ENCODE results near the gene APOA1. TPM values are rescaled to one million over a fixed set of nuclear protein-coding genes. Genes with fewer than 3 reads are reported as not detected.

APOA1 gene
- total and polyA plus RNA-seq, 2 of the 4 experiments (the other 2 are of a cell fraction) = 0.18 to 0.89 TPM

DNA sequence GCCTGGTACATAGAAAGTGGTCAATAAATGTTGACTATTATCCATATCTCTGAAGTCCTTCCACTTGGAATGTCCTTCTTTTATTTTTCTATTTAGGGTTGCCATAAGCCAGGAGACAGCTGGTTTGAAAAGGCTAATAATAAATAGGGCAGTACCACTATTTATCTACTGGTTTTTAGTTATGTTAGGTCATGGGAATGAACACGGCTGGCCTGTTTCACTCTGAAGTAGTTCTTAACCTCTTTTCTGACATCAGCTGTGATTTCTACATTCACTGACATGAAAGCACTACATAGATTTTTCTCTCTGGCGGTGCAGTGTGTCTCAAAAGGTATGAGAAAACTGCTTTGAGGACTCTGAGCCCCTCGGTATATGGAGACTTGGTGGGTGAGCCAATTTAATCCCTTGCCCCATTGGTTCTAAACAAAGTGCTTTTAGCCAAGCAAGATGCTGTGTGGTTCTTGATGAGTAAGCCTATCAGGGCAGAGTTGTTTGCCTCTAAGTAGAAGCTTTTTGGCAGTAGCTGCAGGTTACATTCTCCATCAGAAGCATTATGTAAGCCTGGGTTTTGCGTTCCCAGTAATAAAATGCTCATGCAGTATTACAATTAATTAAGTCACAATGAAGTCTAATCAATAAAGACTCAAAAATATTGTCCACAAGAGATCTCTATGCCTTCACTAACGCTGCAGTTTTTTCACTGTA is 48.7 kb upstream of the APOA1 start:
- ChIA-PET POLR2A (ENCODE audit: unreplicated experiment) (no interaction called here), CTCF (no interaction called here)
- Histone ChIP-seq H3K36me3 (ENCODE audit: control insufficient read depth, insufficient read depth, low read length) (peaks cover 2% of the 10 kb centered on the region; the same call in 1 of the 2 replicates), H4K91ac (ENCODE audit: insufficient read depth, low read depth, low read length) (no peak overlapping the region), H3K18ac (ENCODE audit: low read depth, low read length) (no peak overlapping the region), H3K9me1 (ENCODE audit: insufficient read depth, low read length) (peaks cover 7% of the 10 kb centered on the region), H3K9me3 (ENCODE audit: control insufficient read depth, insufficient read depth, low read length) (no peaks in the 10 kb centered on the region), H2BK5ac (ENCODE audit: low read depth, low read length, poor library complexity, severe bottlenecking) (no peak overlapping the region), H3K14ac (replicated peaks; ENCODE audit: low read depth, low read length) (no peak overlapping the region), H3K4ac (ENCODE audit: low read depth, low read length) (no peak overlapping the region), H4K8ac (ENCODE audit: low read depth in 2 of 2, low read length in 2 of 2) (no peak overlapping the region), H2AFZ (replicated peaks; ENCODE audit: low read length, poor library complexity) (no peak overlapping the region), H3K27me3 (ENCODE audit: control insufficient read depth, insufficient read depth, low read length) (no peaks in the 10 kb centered on the region), H2BK20ac (ENCODE audit: low read depth, low read length) (no peak overlapping the region), H2AK5ac (ENCODE audit: low read depth, low read length) (no peak overlapping the region), H3K4me1 (ENCODE audit: control insufficient read depth, insufficient read depth, low read length) (peaks cover 15% of the 10 kb centered on the region), H3K79me1 (ENCODE audit: low read depth in 1 of 2, low read length in 2 of 2) (peaks cover 0 to 4% of the 10 kb centered on the region in 2 experiments; a peak in 3 of 4 replicates), H2BK120ac (ENCODE audit: low read depth, low read length) (no peak overlapping the region), H4K20me1 (ENCODE audit: insufficient read depth, low read length) (peaks cover 3% of the 10 kb centered on the region; the same call in 1 of the 2 replicates), H3K9ac (ENCODE audit: low read depth, low read length) (no peak overlapping the region), H3K23ac (ENCODE audit: low read depth, low read length) (no peak overlapping the region), H3K56ac (ENCODE audit: extremely low read depth, insufficient read depth, low read length) (no peak overlapping the region), H3K27ac (ENCODE audit: insufficient read depth, low read length) (no peak overlapping the region), H3K4me2 (ENCODE audit: low read depth, low read length) (peak overlapping the region; percentile 33; the same call in 1 of the 2 replicates), H2AK9ac (replicated peaks; ENCODE audit: low read depth, low read length, poor library complexity) (no peak overlapping the region), H2BK15ac (ENCODE audit: low read depth, low read length) (no peak overlapping the region), H3K4me3 (ENCODE audit: insufficient read depth, low read depth, low read length) (no peak overlapping the region), H4K5ac (ENCODE audit: low read depth, low read length) (no peak overlapping the region)
- TF ChIP-seq, protein P1, sequence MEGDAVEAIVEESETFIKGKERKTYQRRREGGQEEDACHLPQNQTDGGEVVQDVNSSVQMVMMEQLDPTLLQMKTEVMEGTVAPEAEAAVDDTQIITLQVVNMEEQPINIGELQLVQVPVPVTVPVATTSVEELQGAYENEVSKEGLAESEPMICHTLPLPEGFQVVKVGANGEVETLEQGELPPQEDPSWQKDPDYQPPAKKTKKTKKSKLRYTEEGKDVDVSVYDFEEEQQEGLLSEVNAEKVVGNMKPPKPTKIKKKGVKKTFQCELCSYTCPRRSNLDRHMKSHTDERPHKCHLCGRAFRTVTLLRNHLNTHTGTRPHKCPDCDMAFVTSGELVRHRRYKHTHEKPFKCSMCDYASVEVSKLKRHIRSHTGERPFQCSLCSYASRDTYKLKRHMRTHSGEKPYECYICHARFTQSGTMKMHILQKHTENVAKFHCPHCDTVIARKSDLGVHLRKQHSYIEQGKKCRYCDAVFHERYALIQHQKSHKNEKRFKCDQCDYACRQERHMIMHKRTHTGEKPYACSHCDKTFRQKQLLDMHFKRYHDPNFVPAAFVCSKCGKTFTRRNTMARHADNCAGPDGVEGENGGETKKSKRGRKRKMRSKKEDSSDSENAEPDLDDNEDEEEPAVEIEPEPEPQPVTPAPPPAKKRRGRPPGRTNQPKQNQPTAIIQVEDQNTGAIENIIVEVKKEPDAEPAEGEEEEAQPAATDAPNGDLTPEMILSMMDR (conservative IDR thresholded peaks at IDR 0.05; ENCODE audit: low read depth, low read length) = no peak
- TF ChIP-seq MAFK (IDR thresholded peaks at IDR 0.05; ENCODE audit: low read depth, low read length) = no peak
- TF ChIP-seq RAD21 (IDR thresholded peaks at IDR 0.05; ENCODE audit: low read length) = no peak
- no peak for TF ChIP-seq SMC3 (IDR thresholded peaks at IDR 0.05; ENCODE audit: low read depth, low read length)
- TF ChIP-seq CEBPB (IDR thresholded peaks at IDR 0.05; ENCODE audit: low read depth, low read length) = no peak
- no peak for TF ChIP-seq RFX5 (IDR thresholded peaks at IDR 0.05; ENCODE audit: low read depth, low read length)
- no peak for TF ChIP-seq RCOR1 (IDR thresholded peaks at IDR 0.05; ENCODE audit: insufficient replicate concordance, low read length)
- no peak for TF ChIP-seq CHD1 (IDR thresholded peaks at IDR 0.05; ENCODE audit: low read depth, low read length)
- TF ChIP-seq NFE2L2 (IDR thresholded peaks at IDR 0.05; ENCODE audit: low read depth, low read length) = no peak
- TF ChIP-seq POLR2A (IDR thresholded peaks at IDR 0.05; ENCODE audit: low read depth, low read length) = no peak
- TF ChIP-seq, protein P2, sequence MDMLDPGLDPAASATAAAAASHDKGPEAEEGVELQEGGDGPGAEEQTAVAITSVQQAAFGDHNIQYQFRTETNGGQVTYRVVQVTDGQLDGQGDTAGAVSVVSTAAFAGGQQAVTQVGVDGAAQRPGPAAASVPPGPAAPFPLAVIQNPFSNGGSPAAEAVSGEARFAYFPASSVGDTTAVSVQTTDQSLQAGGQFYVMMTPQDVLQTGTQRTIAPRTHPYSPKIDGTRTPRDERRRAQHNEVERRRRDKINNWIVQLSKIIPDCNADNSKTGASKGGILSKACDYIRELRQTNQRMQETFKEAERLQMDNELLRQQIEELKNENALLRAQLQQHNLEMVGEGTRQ (IDR thresholded peaks at IDR 0.05; ENCODE audit: low read depth, low read length) = no peak
- WGBS, 2 experiments (ENCODE audit: extremely low coverage in 2 of 2, insufficient read length in 1 of 2) = no CpG with 5 or more reads among the region's 5 CpGs
- intact Hi-C loops (cut with micrococcal nuclease) = loop anchor here (5.0 kb wide), 1 partner anchor 96 kb away; no protein-coding TSS in a partner anchor
- ATAC-seq (ENCODE audit: low read depth) (peak; percentile 53), DNase-seq (peak; percentile 85)
- in situ Hi-C loops (cut with MboI; ENCODE audit: low sequenced_read_pairs) = no loop called here
- BruUV-seq (replicated peaks) = no TSS peak
- dilution Hi-C loops (cut with HindIII; ENCODE audit: low sequenced_read_pairs, unreplicated experiment) = no loop called here

All from IMR-90 (cell line).